Muscle of arm (tissue), 14 donors: ENCODE measurements around the gene TMEM168. TPM values are rescaled to one million over a fixed set of nuclear protein-coding genes. Genes with fewer than 3 reads are reported as not detected.
"Not testable (repeated sequence)": the region's sequence is repeated elsewhere in the genome, so short reads cannot be mapped to it uniquely, and the experiment has no call there.

Source experiments
- DNase-seq: peaks from one replicate; pipeline ENCODE4 v3.0.0-alpha.2; 2013
- long read RNA-seq, 11 donors: transcript quantifications; one replicate each; lab custom pipeline, GENCODE V29; 2026
- polyA plus RNA-seq, 12 donors: library from polyadenylated mRNA; unstranded; fragments of 120-200 nt; gene quantifications; one replicate each; pipeline ENCODE4 v1.2.1, GENCODE V29; 2013; ENCODE audit not compliant: insufficient read length in 12 of 12

TMEM168 gene
- polyA plus RNA-seq, result 10 to 100 TPM in 11 of 12 donors, not detected in 1; 22.4 to 62.6 (median 32.8) TPM
- long read RNA-seq, donor 1, full-length matches to known transcripts, result 4 of 10 reads
- long read RNA-seq, donor 1, partial matches to known transcripts, result 6 of 10 reads
- long read RNA-seq, donor 1, other reads (novel, unspliced or antisense), result 0 of 10 reads
- long read RNA-seq, donor 2, full-length matches to known transcripts, result 10 of 10 reads
- long read RNA-seq, donor 2, partial matches to known transcripts, result 0 of 10 reads
- long read RNA-seq, donor 2, other reads (novel, unspliced or antisense), result 0 of 10 reads
- long read RNA-seq, donor 3, full-length matches to known transcripts, result 2 of 2 reads
- long read RNA-seq, donor 3, partial matches to known transcripts, result 0 of 2 reads
- long read RNA-seq, donor 3, other reads (novel, unspliced or antisense), result 0 of 2 reads
- long read RNA-seq, donor 4, full-length matches to known transcripts, result 1 of 1 reads
- long read RNA-seq, donor 4, partial matches to known transcripts, result 0 of 1 reads
- long read RNA-seq, donor 4, other reads (novel, unspliced or antisense), result 0 of 1 reads
- long read RNA-seq, donor 5, full-length matches to known transcripts, result 10 of 21 reads
- long read RNA-seq, donor 5, partial matches to known transcripts, result 11 of 21 reads
- long read RNA-seq, donor 5, other reads (novel, unspliced or antisense), result 0 of 21 reads
- long read RNA-seq, donor 6, full-length matches to known transcripts, result 3 of 3 reads
- long read RNA-seq, donor 6, partial matches to known transcripts, result 0 of 3 reads
- long read RNA-seq, donor 6, other reads (novel, unspliced or antisense), result 0 of 3 reads
- long read RNA-seq, donor 7, full-length matches to known transcripts, result 5 of 5 reads
- long read RNA-seq, donor 7, partial matches to known transcripts, result 0 of 5 reads
- long read RNA-seq, donor 7, other reads (novel, unspliced or antisense), result 0 of 5 reads
- long read RNA-seq, donor 8, full-length matches to known transcripts, result 8 of 21 reads
- long read RNA-seq, donor 8, partial matches to known transcripts, result 13 of 21 reads
- long read RNA-seq, donor 8, other reads (novel, unspliced or antisense), result 0 of 21 reads
- long read RNA-seq, donor 9, full-length matches to known transcripts, result 4 of 16 reads
- long read RNA-seq, donor 9, partial matches to known transcripts, result 12 of 16 reads
- long read RNA-seq, donor 9, other reads (novel, unspliced or antisense), result 0 of 16 reads
- long read RNA-seq, donor 10, full-length matches to known transcripts, result 4 of 4 reads
- long read RNA-seq, donor 10, partial matches to known transcripts, result 0 of 4 reads
- long read RNA-seq, donor 10, other reads (novel, unspliced or antisense), result 0 of 4 reads
- long read RNA-seq, donor 11, full-length matches to known transcripts, result 5 of 5 reads
- long read RNA-seq, donor 11, partial matches to known transcripts, result 0 of 5 reads
- long read RNA-seq, donor 11, other reads (novel, unspliced or antisense), result 0 of 5 reads

GRCh38 chr7:112789817-112790585 is at the start of gene TMEM168:
TMEM168 (minus strand) TSS chr7:112790393; CDS start chr7:112784825, 5,568 bp downstream.
- DNase-seq, result peak; percentile 88

- DNase-seq, result not testable (repeated sequence)
Measured at GRCh38 chr7:112835928-112836327, 45.7 kb upstream of the TMEM168 start.

- no peak for DNase-seq
Measured at GRCh38 chr7:112833082-112833481, 42.9 kb upstream of the TMEM168 start.

- DNase-seq, result no peak
Measured at GRCh38 chr7:112830769-112831168, 40.6 kb upstream of the TMEM168 start.

GRCh38 chr7:112828696-112829095 is 38.5 kb upstream of the TMEM168 start:
- DNase-seq, result no peak

- DNase-seq, result no peak
Measured at GRCh38 chr7:112821345-112821744, 31.2 kb upstream of the TMEM168 start.

GRCh38 chr7:112819536-112819935 is 29.3 kb upstream of the TMEM168 start:
- DNase-seq, result no peak

GRCh38 chr7:112806156-112806555 is 16.0 kb upstream of the TMEM168 start:
- DNase-seq, result peak; percentile 31

- no peak for DNase-seq
Measured at GRCh38 chr7:112802406-112802805, 12.2 kb upstream of the TMEM168 start.

- no peak for DNase-seq
Measured at GRCh38 chr7:112800486-112800885, 10.3 kb upstream of the TMEM168 start.

- no peak for DNase-seq
Measured at GRCh38 chr7:112799448-112800120, 9.4 kb upstream of the TMEM168 start.

GRCh38 chr7:112798274-112799159 is 8.3 kb upstream of the TMEM168 start:
- no peak for DNase-seq

GRCh38 chr7:112796552-112796951 is 6.4 kb upstream of the TMEM168 start:
- DNase-seq, result not testable (repeated sequence)

- no peak for DNase-seq
Measured at GRCh38 chr7:112792441-112792840, 2.2 kb upstream of the TMEM168 start.

- no peak for DNase-seq
Measured at GRCh38 chr7:112791465-112792168, 1.4 kb upstream of the TMEM168 start.

GRCh38 chr7:112790586-112791003 is 402 bp upstream of the TMEM168 start:
- no peak for DNase-seq

- DNase-seq, result no peak
Measured at GRCh38 chr7:112789453-112789816, 758 bp downstream of the TMEM168 start.

- no peak for DNase-seq
Measured at GRCh38 chr7:112788778-112789343, 1.3 kb downstream of the TMEM168 start.
